ENCODE results near the gene SERINC5. TPM values are rescaled to one million over a fixed set of nuclear protein-coding genes. Genes with fewer than 3 reads are reported as not detected.

Gene SERINC5
- total RNA-seq, 1 experiment from 2014 or later = 5.7 TPM

GRCh38 chr5:80071510-80072021 lies 184.3 kb downstream of the SERINC5 start:
- ChIA-PET POLR2A (ENCODE audit: unreplicated experiment) (no interaction called here), CTCF (no interaction called here)
- ATAC-seq (no peak), DNase-seq (no peak)
- Histone ChIP-seq H3K9me3 (ENCODE audit: low read length) (no peaks in the 10 kb centered on the region), H2AFZ (ENCODE audit: low read length) (no peak overlapping the region), H4K20me1 (ENCODE audit: low read length) (no peaks in the 10 kb centered on the region), H3K27ac (ENCODE audit: low read length) (no peak overlapping the region), H3K9me2 (replicated peaks; ENCODE audit: low read length) (no peaks in the 10 kb centered on the region), H3K4me2 (ENCODE audit: low read length) (no peak overlapping the region), H3K4me3 (ENCODE audit: low read length) (no peak overlapping the region), H3K9ac (ENCODE audit: low read length) (no peak overlapping the region), H3F3A (ENCODE audit: low read length, unreplicated experiment) (no peaks in the 10 kb centered on the region), H3K4me1 (ENCODE audit: insufficient read depth, low read length) (no peaks in the 10 kb centered on the region; the same call in 1 of the 2 replicates), H3K36me3 (ENCODE audit: low read depth, low read length) (no peaks in the 10 kb centered on the region), H3K79me2 (ENCODE audit: low read length) (no peaks in the 10 kb centered on the region), H3K27me3 (ENCODE audit: low read length) (no peaks in the 10 kb centered on the region)
- TF ChIP-seq EZH2phosphoT487 (IDR thresholded peaks at IDR 0.05; ENCODE audit: borderline replicate concordance, low read length) = no peak
- no peak for TF ChIP-seq CTCF (conservative IDR thresholded peaks at IDR 0.05; ENCODE audit: low read depth, low read length)
- no peak for TF ChIP-seq EZH2 (IDR thresholded peaks at IDR 0.05; ENCODE audit: low read length, unreplicated experiment)
- no TSS peak for BruUV-seq (replicated peaks)
- intact Hi-C loops (cut with micrococcal nuclease) = no loop called here

- Histone ChIP-seq H3K36me3 (ENCODE audit: low read depth, low read length) (no peaks in the 10 kb centered on the region), H3K79me2 (ENCODE audit: low read length) (no peaks in the 10 kb centered on the region), H2AFZ (ENCODE audit: low read length) (no peak overlapping the region), H3K4me2 (ENCODE audit: low read length) (no peak overlapping the region), H3F3A (ENCODE audit: low read length, unreplicated experiment) (no peaks in the 10 kb centered on the region), H3K9me2 (replicated peaks; ENCODE audit: low read length) (no peaks in the 10 kb centered on the region), H4K20me1 (ENCODE audit: low read length) (no peaks in the 10 kb centered on the region), H3K9ac (ENCODE audit: low read length) (no peak overlapping the region), H3K27ac (ENCODE audit: low read length) (no peak overlapping the region), H3K4me1 (ENCODE audit: insufficient read depth, low read length) (no peaks in the 10 kb centered on the region; the same call in 1 of the 2 replicates), H3K4me3 (ENCODE audit: low read length) (no peak overlapping the region), H3K27me3 (ENCODE audit: low read length) (no peaks in the 10 kb centered on the region), H3K9me3 (ENCODE audit: low read length) (no peaks in the 10 kb centered on the region)
- POLR2A ChIA-PET (ENCODE audit: unreplicated experiment) = no interaction called here
- ATAC-seq = no peak
- CTCF ChIA-PET = no interaction called here
- TF ChIP-seq CTCF (conservative IDR thresholded peaks at IDR 0.05; ENCODE audit: low read depth, low read length) = no peak
- no peak for TF ChIP-seq EZH2phosphoT487 (IDR thresholded peaks at IDR 0.05; ENCODE audit: borderline replicate concordance, low read length)
- no peak for TF ChIP-seq EZH2 (IDR thresholded peaks at IDR 0.05; ENCODE audit: low read length, unreplicated experiment)
- no TSS peak for BruUV-seq (replicated peaks)
- intact Hi-C loops (cut with micrococcal nuclease) = no loop called here
- DNase-seq = no peak
These were observed 185.4 kb downstream of the SERINC5 start for GRCh38 chr5:80070338-80071056.

GRCh38 chr5:80069918-80070318 lies 185.9 kb downstream of the SERINC5 start:
- H3K36me3 ChIP-seq (ENCODE audit: low read depth, low read length) = no peaks in the 10 kb centered on the region
- no peak for DNase-seq
- H3K9me2 ChIP-seq (replicated peaks; ENCODE audit: low read length) = no peaks in the 10 kb centered on the region
- no peak overlapping the region for H3K4me2 ChIP-seq (ENCODE audit: low read length)
- ChIA-PET POLR2A (ENCODE audit: unreplicated experiment) (no interaction called here), CTCF (no interaction called here)
- no peaks in the 10 kb centered on the region for H4K20me1 ChIP-seq (ENCODE audit: low read length)
- no peak overlapping the region for H3K4me3 ChIP-seq (ENCODE audit: low read length)
- TF ChIP-seq EZH2phosphoT487 (IDR thresholded peaks at IDR 0.05; ENCODE audit: borderline replicate concordance, low read length) = no peak
- TF ChIP-seq EZH2 (IDR thresholded peaks at IDR 0.05; ENCODE audit: low read length, unreplicated experiment) = no peak
- TF ChIP-seq CTCF (conservative IDR thresholded peaks at IDR 0.05; ENCODE audit: low read depth, low read length) = no peak
- no peak for ATAC-seq
- H3K27ac ChIP-seq (ENCODE audit: low read length) = no peak overlapping the region
- H3F3A ChIP-seq (ENCODE audit: low read length, unreplicated experiment) = no peaks in the 10 kb centered on the region
- no peaks in the 10 kb centered on the region for H3K79me2 ChIP-seq (ENCODE audit: low read length)
- no TSS peak for BruUV-seq (replicated peaks)
- H3K9me3 ChIP-seq (ENCODE audit: low read length) = no peaks in the 10 kb centered on the region
- intact Hi-C loops (cut with micrococcal nuclease) = loop anchor here (5.0 kb wide), 1 partner anchor 133 kb away; no protein-coding TSS in a partner anchor
- H2AFZ ChIP-seq (ENCODE audit: low read length) = no peak overlapping the region
- H3K27me3 ChIP-seq (ENCODE audit: low read length) = 0 out of 2 replicates have a peak, but pooled peaks cover 4% of the 10 kb centered on the region
- no peak overlapping the region for H3K9ac ChIP-seq (ENCODE audit: low read length)
- H3K4me1 ChIP-seq (ENCODE audit: insufficient read depth, low read length) = no peaks in the 10 kb centered on the region; the same call in 1 of the 2 replicates
